Fibroblast of mammary gland (primary cell): ENCODE measurements around the gene GFPT2.

Experiments used
- DNase-seq: peaks from one replicate; pipeline ENCODE4 v3.0.0-alpha.2; 2010; ENCODE audit warnings: low read depth
- H3K4me3 ChIP-seq: 2 replicates; pipeline ENCODE4 v1.5.1; 2011; ENCODE audit warnings: low read depth, mild to moderate bottlenecking, low read length, moderate library complexity; ENCODE audit not compliant: control insufficient read depth
- TF ChIP-seq, protein P1 (sequence below): conservative IDR thresholded peaks from 2 replicates; pipeline ENCODE4 v1.5.1; 2011; ENCODE audit warnings: low read depth, low read length, inconsistent platforms; ENCODE audit not compliant: control insufficient read depth, insufficient read depth

Gene GFPT2

DNA sequence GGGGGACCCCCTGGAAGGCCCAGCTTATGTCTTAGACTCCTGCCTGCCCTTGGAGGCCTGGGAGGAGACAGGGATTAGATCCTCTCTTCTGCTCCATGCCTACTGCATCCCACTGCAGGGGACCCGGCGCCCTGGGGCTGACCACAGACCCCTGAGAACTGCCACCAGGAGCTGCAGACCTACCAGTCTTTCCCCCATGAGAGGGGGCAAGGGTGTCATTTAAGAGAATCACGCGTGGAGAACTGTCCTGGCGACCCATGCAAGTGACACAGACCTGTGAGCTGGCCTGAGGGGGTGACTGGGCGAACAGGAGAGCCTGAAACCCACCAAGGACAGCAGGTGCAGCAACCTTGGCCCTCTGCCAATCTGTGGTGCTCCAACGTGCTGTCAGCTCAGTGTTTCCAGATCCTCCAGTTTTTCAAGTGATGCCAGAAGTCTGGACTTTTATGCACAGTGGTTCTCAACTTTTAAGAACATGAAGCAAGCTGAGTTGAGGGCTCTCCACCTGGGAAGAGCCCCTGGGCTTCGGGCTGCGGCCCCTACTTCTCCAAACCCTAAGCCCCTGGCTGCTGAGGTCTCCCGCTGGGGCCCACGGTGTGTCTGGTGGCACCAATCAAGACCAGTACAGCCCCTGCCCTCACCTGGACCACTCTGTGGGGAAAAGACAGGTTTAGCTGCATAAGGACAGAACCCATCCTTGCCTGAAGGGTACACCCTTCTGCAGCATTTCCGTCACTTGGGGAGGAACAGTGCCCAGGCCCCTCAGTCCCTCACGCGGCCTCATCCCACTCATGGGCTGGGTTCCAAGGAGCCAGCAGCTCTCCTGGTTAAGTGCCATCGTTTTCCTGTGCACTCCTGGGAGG is 18.2 kb downstream of the GFPT2 start:
- no peak for DNase-seq
- no peak overlapping the region for H3K4me3 ChIP-seq
- TF ChIP-seq, protein P1, sequence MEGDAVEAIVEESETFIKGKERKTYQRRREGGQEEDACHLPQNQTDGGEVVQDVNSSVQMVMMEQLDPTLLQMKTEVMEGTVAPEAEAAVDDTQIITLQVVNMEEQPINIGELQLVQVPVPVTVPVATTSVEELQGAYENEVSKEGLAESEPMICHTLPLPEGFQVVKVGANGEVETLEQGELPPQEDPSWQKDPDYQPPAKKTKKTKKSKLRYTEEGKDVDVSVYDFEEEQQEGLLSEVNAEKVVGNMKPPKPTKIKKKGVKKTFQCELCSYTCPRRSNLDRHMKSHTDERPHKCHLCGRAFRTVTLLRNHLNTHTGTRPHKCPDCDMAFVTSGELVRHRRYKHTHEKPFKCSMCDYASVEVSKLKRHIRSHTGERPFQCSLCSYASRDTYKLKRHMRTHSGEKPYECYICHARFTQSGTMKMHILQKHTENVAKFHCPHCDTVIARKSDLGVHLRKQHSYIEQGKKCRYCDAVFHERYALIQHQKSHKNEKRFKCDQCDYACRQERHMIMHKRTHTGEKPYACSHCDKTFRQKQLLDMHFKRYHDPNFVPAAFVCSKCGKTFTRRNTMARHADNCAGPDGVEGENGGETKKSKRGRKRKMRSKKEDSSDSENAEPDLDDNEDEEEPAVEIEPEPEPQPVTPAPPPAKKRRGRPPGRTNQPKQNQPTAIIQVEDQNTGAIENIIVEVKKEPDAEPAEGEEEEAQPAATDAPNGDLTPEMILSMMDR, result no peak

DNA sequence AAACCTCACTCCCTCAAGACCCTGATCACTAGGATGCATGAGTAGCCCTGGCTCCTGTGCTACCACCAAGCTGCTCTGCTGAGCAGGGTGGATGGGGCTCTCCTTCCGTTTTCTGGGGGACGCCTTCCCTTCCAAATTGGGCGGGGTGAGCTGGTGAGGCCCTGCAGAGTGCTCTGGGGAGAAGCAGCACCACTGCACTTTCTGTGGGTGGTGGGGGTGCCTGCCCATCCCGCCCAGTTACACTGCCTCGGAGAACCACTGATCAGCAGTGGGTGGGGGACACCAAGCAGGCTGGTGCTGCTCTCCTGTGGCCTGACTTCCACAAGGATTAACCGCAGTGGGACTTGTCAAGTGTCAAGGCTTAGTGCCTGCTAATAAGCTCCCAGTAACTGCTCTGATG is 19.0 kb downstream of the GFPT2 start:
- DNase-seq, result no peak
- TF ChIP-seq, protein P1, result no peak
- H3K4me3 ChIP-seq, result no peak overlapping the region

DNA sequence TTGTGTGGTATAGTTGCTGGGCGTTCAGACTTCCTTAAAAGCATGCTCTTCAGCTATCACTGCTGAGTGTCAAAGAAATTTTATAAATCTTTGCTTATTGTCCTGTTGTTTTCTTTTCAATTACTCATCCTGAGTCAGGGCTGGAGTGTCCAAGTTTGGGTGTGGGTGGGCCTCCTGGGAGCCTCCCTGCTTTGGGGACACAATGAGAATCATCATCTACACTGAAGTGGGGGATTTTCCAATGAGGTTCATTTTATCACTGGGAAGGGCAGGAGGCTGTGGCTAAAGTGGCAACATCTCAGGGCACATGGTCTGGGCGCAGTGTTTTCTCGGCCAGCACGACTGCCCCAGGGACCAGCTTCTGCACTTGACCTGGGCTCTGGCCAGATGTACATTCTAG is 19.5 kb downstream of the GFPT2 start:
- H3K4me3 ChIP-seq, result no peak overlapping the region
- DNase-seq, result peak; percentile 93
- TF ChIP-seq, protein P1, result no peak

DNA sequence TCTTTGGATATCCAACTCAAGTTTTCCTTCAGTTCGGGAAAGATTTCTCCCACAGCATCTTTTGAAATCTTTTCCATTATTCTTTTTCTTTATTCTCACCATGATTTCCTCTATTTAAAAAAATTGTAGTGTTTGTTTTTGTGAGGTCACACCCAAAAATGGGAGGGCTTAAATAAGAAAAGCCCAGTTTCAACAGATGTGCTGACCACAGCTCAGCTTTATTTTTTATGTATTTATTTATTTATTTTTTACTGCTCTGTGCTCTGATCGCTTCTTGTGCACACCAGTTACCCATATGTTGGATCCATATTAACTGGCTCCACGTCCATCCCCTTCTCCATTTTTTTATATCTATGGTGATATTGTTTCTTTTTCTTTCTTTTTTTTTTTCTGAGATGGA is 20.3 kb downstream of the GFPT2 start:
- TF ChIP-seq, protein P1, result no peak
- no peak for DNase-seq

DNA sequence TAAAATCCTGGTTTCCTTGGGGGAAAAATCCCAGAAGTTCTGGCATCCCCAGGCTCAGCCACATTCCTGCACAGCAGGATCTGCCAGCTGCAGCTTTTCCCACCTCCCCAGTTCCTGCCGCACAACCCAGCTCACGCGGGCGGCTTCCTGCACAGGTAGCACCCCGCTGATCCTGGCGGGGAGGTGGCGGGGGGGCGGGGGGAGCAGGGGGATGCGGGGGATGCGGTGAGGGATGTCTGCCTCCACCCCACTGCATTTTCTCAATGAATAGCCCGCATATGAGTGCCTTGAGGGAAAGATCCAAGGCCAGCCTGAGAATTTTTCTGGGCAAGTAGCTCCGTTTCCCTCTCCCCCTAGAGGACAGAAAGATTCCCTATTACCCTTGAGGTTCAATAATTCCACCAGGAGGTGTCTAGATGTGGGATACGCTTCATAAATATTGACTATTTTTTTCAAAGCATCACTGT is 21.1 kb downstream of the GFPT2 start:
- TF ChIP-seq, protein P1, result peak; percentile 36
- no peak overlapping the region for H3K4me3 ChIP-seq
- DNase-seq, result peak; percentile 57

More for the DNA sequence above, 20.3 kb downstream of the GFPT2 start:
- H3K4me3 ChIP-seq, result no peak overlapping the region

DNA sequence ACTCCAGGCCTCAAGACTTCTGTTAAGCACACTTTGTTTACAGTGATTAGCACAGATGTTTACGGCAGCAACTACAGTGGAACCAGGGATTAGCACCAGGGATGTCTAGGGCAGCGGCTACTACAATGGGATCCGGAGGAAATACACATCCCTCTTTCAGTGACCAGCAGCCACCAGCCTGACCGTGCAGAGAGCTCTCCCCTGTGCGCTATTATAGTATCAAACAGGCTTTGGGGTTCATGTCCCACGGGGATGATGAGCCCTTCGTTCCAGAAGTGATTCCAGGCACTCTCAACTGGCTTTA is 21.5 kb downstream of the GFPT2 start:
- H3K4me3 ChIP-seq, result no peak overlapping the region
- no peak for DNase-seq
- TF ChIP-seq, protein P1, result no peak
